Activated CD4-positive, alpha-beta memory T cell treated with anti-CD3 and anti-CD28 coated beads, Interleukin-2, amount 10 ng/mL, durations not matched to agents 7 days and 5 days (primary cell): ENCODE measurements around the gene RAI14. TPM values are rescaled to one million over a fixed set of nuclear protein-coding genes. Genes with fewer than 3 reads are reported as not detected.
"Not testable (repeated sequence)": the region's sequence is repeated elsewhere in the genome, so short reads cannot be mapped to it uniquely, and the experiment has no call there.

Source experiments
- CTCF ChIA-PET: fragments of 350-600 bp; sonication (Branson Sonifier 250); formaldehyde crosslinking; loops from one replicate; lab custom pipeline; 2021; ENCODE audit warnings: antibody characterized with exemption, inconsistent platforms; lab: Charles Lee
- POLR2A ChIA-PET: fragments of 350-600 bp; sonication (Branson Sonifier 250); formaldehyde crosslinking; loops from one replicate; lab custom pipeline; 2021; ENCODE audit warnings: antibody characterized with exemption; lab: Charles Lee
- DNase-seq: peaks from one replicate; pipeline ENCODE4 v3.0.0-alpha.2; 2020
- H3K27ac Mint-ChIP-seq: one replicate; pipeline ENCODE4 v1.8.0; 2021; ENCODE audit warnings: mild to moderate bottlenecking, mixed read lengths
- H3K27me3 Mint-ChIP-seq: one replicate; pipeline ENCODE4 v1.8.0; 2021; ENCODE audit warnings: mixed read lengths
- H3K36me3 Mint-ChIP-seq: one replicate; pipeline ENCODE4 v1.8.0; 2021; ENCODE audit warnings: low read depth, mixed read lengths
- H3K4me1 Mint-ChIP-seq: one replicate; pipeline ENCODE4 v1.8.0; 2021; ENCODE audit warnings: mixed read lengths
- H3K4me3 Mint-ChIP-seq: one replicate; pipeline ENCODE4 v1.8.0; 2021; ENCODE audit warnings: mild to moderate bottlenecking, mixed read lengths
- H3K9me3 Mint-ChIP-seq: one replicate; pipeline ENCODE4 v1.8.0; 2021; ENCODE audit warnings: mixed read lengths
- total RNA-seq, 2 experiments: library from RNA; stranded (reverse); gene quantifications; one replicate each; pipeline ENCODE4 v1.2.3, GENCODE V29; 2021

The RAI14 gene
- total RNA-seq, 2 experiments from 2014 or later = 0.76 to 1.0 TPM

- no peak for DNase-seq
- H3K9me3 Mint-ChIP-seq = no peaks in the 10 kb centered on the region
- no peaks in the 10 kb centered on the region for H3K27me3 Mint-ChIP-seq
- H3K4me1 Mint-ChIP-seq = peaks cover 3% of the 10 kb centered on the region
- POLR2A ChIA-PET = no interaction called here
- H3K4me3 Mint-ChIP-seq = no peak overlapping the region
- CTCF ChIA-PET = interaction anchor here (0.5 kb wide), 1 partner anchor 22 kb away, joined by 3 read pairs; no protein-coding TSS in a partner anchor
- H3K36me3 Mint-ChIP-seq = no peaks in the 10 kb centered on the region
- no peak overlapping the region for H3K27ac Mint-ChIP-seq
These were observed 43.9 kb downstream of the RAI14 start for GRCh38 chr5:34700078-34700452.

GRCh38 chr5:34701442-34701841 lies 45.3 kb downstream of the RAI14 start:
- H3K4me1 Mint-ChIP-seq, CTCF ChIA-PET, H3K9me3 Mint-ChIP-seq, H3K27ac Mint-ChIP-seq, H3K27me3 Mint-ChIP-seq, DNase-seq, H3K36me3 Mint-ChIP-seq, POLR2A ChIA-PET, H3K4me3 Mint-ChIP-seq: not testable (repeated sequence)

- CTCF ChIA-PET = no interaction called here
- DNase-seq = no peak
- Mint-ChIP-seq H3K27me3 (no peaks in the 10 kb centered on the region), H3K27ac (no peak overlapping the region), H3K4me1 (no peaks in the 10 kb centered on the region), H3K9me3 (no peaks in the 10 kb centered on the region), H3K36me3 (no peaks in the 10 kb centered on the region), H3K4me3 (no peak overlapping the region)
- POLR2A ChIA-PET = no interaction called here
These were observed 47.9 kb downstream of the RAI14 start for GRCh38 chr5:34703767-34704713.

- H3K27me3 Mint-ChIP-seq = no peaks in the 10 kb centered on the region
- H3K9me3 Mint-ChIP-seq = no peaks in the 10 kb centered on the region
- no peaks in the 10 kb centered on the region for H3K4me1 Mint-ChIP-seq
- POLR2A ChIA-PET = no interaction called here
- H3K36me3 Mint-ChIP-seq = no peaks in the 10 kb centered on the region
- no peak overlapping the region for H3K4me3 Mint-ChIP-seq
- H3K27ac Mint-ChIP-seq = no peak overlapping the region
- CTCF ChIA-PET = no interaction called here
- DNase-seq = no peak
These were observed 50.0 kb downstream of the RAI14 start for GRCh38 chr5:34706084-34706483.

GRCh38 chr5:34707451-34708107 lies 51.5 kb downstream of the RAI14 start:
- no peaks in the 10 kb centered on the region for H3K9me3 Mint-ChIP-seq
- no peaks in the 10 kb centered on the region for H3K36me3 Mint-ChIP-seq
- no peak overlapping the region for H3K4me3 Mint-ChIP-seq
- H3K4me1 Mint-ChIP-seq = no peaks in the 10 kb centered on the region
- DNase-seq = no peak
- ChIA-PET CTCF (interaction anchor here (0.6 kb wide), 1 partner anchor 179 kb away, joined by 3 read pairs; no protein-coding TSS in a partner anchor), POLR2A (no interaction called here)
- no peak overlapping the region for H3K27ac Mint-ChIP-seq
- no peaks in the 10 kb centered on the region for H3K27me3 Mint-ChIP-seq

- no peaks in the 10 kb centered on the region for H3K27me3 Mint-ChIP-seq
- no peak overlapping the region for H3K4me3 Mint-ChIP-seq
- CTCF ChIA-PET = interaction anchor here (0.7 kb wide), 2 partner anchors 287 to 777 kb away, joined by 3 read pairs; no protein-coding TSS in a partner anchor
- H3K27ac Mint-ChIP-seq = no peak overlapping the region
- H3K4me1 Mint-ChIP-seq = no peaks in the 10 kb centered on the region
- POLR2A ChIA-PET = no interaction called here
- no peak for DNase-seq
- no peaks in the 10 kb centered on the region for H3K36me3 Mint-ChIP-seq
- no peaks in the 10 kb centered on the region for H3K9me3 Mint-ChIP-seq
These were observed 52.6 kb downstream of the RAI14 start for GRCh38 chr5:34708777-34709176.

- POLR2A ChIA-PET = no interaction called here
- no peak for DNase-seq
- no peak overlapping the region for H3K4me3 Mint-ChIP-seq
- H3K9me3 Mint-ChIP-seq = no peaks in the 10 kb centered on the region
- no peaks in the 10 kb centered on the region for H3K36me3 Mint-ChIP-seq
- no peaks in the 10 kb centered on the region for H3K4me1 Mint-ChIP-seq
- H3K27me3 Mint-ChIP-seq = no peaks in the 10 kb centered on the region
- CTCF ChIA-PET = no interaction called here
- H3K27ac Mint-ChIP-seq = no peak overlapping the region
These were observed 53.9 kb downstream of the RAI14 start for GRCh38 chr5:34709861-34710673.

GRCh38 chr5:34712565-34712964 lies 56.4 kb downstream of the RAI14 start:
- H3K27ac Mint-ChIP-seq = no peak overlapping the region
- ChIA-PET CTCF (no interaction called here), POLR2A (no interaction called here)
- H3K4me1 Mint-ChIP-seq = no peaks in the 10 kb centered on the region
- no peak overlapping the region for H3K4me3 Mint-ChIP-seq
- no peaks in the 10 kb centered on the region for H3K9me3 Mint-ChIP-seq
- peaks cover 1% of the 10 kb centered on the region for H3K27me3 Mint-ChIP-seq
- no peaks in the 10 kb centered on the region for H3K36me3 Mint-ChIP-seq
- no peak for DNase-seq

GRCh38 chr5:34715711-34716110 lies 59.6 kb downstream of the RAI14 start:
- Mint-ChIP-seq H3K27ac (no peak overlapping the region), H3K27me3 (peaks cover 1% of the 10 kb centered on the region), H3K36me3 (no peaks in the 10 kb centered on the region), H3K4me3 (no peak overlapping the region), H3K9me3 (no peaks in the 10 kb centered on the region), H3K4me1 (no peaks in the 10 kb centered on the region)
- DNase-seq = no peak
- ChIA-PET CTCF (no interaction called here), POLR2A (no interaction called here)

- POLR2A ChIA-PET = no interaction called here
- CTCF ChIA-PET = no interaction called here
- no peak overlapping the region for H3K4me3 Mint-ChIP-seq
These were observed 60.9 kb downstream of the RAI14 start for GRCh38 chr5:34716986-34717385.

GRCh38 chr5:34717426-34718327 lies 61.5 kb downstream of the RAI14 start:
- no peak overlapping the region for H3K4me3 Mint-ChIP-seq
- POLR2A ChIA-PET = no interaction called here
- no peaks in the 10 kb centered on the region for H3K9me3 Mint-ChIP-seq
- H3K27ac Mint-ChIP-seq = no peak overlapping the region
- no peaks in the 10 kb centered on the region for H3K36me3 Mint-ChIP-seq
- H3K4me1 Mint-ChIP-seq = no peaks in the 10 kb centered on the region
- peaks cover 1% of the 10 kb centered on the region for H3K27me3 Mint-ChIP-seq
- DNase-seq = no peak
- CTCF ChIA-PET = no interaction called here

More at GRCh38 chr5:34716986-34717385, 60.9 kb downstream of the RAI14 start:
- Mint-ChIP-seq H3K27me3 (peaks cover 1% of the 10 kb centered on the region), H3K27ac (no peak overlapping the region), H3K36me3 (no peaks in the 10 kb centered on the region), H3K4me1 (no peaks in the 10 kb centered on the region), H3K9me3 (no peaks in the 10 kb centered on the region)
- DNase-seq = no peak

- POLR2A ChIA-PET = no interaction called here
- no peaks in the 10 kb centered on the region for H3K36me3 Mint-ChIP-seq
- H3K4me1 Mint-ChIP-seq = no peaks in the 10 kb centered on the region
- H3K4me3 Mint-ChIP-seq = no peak overlapping the region
- CTCF ChIA-PET = no interaction called here
- no peak overlapping the region for H3K27ac Mint-ChIP-seq
- peaks cover 1% of the 10 kb centered on the region for H3K27me3 Mint-ChIP-seq
- DNase-seq = no peak
- no peaks in the 10 kb centered on the region for H3K9me3 Mint-ChIP-seq
These were observed 62.4 kb downstream of the RAI14 start for GRCh38 chr5:34718516-34718915.
